ENCODE results near the gene TGFBR3L. TPM values are rescaled to one million over a fixed set of nuclear protein-coding genes. Genes with fewer than 3 reads are reported as not detected.

Gene TGFBR3L
- 1.3 to 2.3 TPM (median 2.0 TPM) in 5 replicates for total RNA-seq (2022; extraction: Qiagen RNA extraction; ENCODE audit: low read depth)

GRCh38 chr19:7914598-7915045 is at the start of gene TGFBR3L:
Gene TGFBR3L, plus strand, starts transcription at chr19:7914830.

GRCh38 chr19:7874076-7874896 is 40.3 kb upstream of the TGFBR3L start, which contains the start of gene PRR36:
Gene PRR36, minus strand, starts transcription at chr19:7874390. Its CDS starts 701 bp downstream, at chr19:7873689.

GRCh38 chr19:7888145-7888825 is 26.3 kb upstream of the TGFBR3L start, which contains the start of gene LRRC8E:
Gene LRRC8E, plus strand, starts transcription at chr19:7888510. Its CDS starts 7,094 bp downstream, at chr19:7895604.

GRCh38 chr19:7903244-7904073 is 11.2 kb upstream of the TGFBR3L start, which contains the start of gene MAP2K7:
Gene MAP2K7, plus strand, starts transcription at chr19:7903877. Its CDS starts 68 bp downstream, at chr19:7903945.

GRCh38 chr19:7919610-7920518 is 5.2 kb downstream of the TGFBR3L start, which contains the start of gene SNAPC2:
Gene SNAPC2, plus strand, starts transcription at chr19:7920338. Its CDS starts 29 bp downstream, at chr19:7920367.

GRCh38 chr19:7926021-7926726 is 11.5 kb downstream of the TGFBR3L start, which contains the start of gene CTXN1:
Gene CTXN1, minus strand, starts transcription at chr19:7926135. Its CDS starts 597 bp downstream, at chr19:7925538.

GRCh38 chr19:7943444-7944176 is 29.0 kb downstream of the TGFBR3L start, which contains the start of gene TIMM44:
Gene TIMM44, minus strand, starts transcription at chr19:7943666. Its CDS starts 15 bp downstream, at chr19:7943651.

Other genes starting within 250 kb of the TGFBR3L start
- gene RETN, start 245.8 kb upstream of the TGFBR3L start, total RNA-seq (2022; extraction: Qiagen RNA extraction; ENCODE audit: low read depth) = not detected in 5 replicates
- not detected in 5 replicates for gene MCEMP1, start 237.7 kb upstream of the TGFBR3L start, total RNA-seq (2022; extraction: Qiagen RNA extraction; ENCODE audit: low read depth)
- gene TRAPPC5, start 234.0 kb upstream of the TGFBR3L start, total RNA-seq (2022; extraction: Qiagen RNA extraction; ENCODE audit: low read depth) = 35.7 to 103 TPM (median 92.3 TPM) in 5 replicates
- not detected in 5 replicates for gene FCER2, start 212.7 kb upstream of the TGFBR3L start, total RNA-seq (2022; extraction: Qiagen RNA extraction; ENCODE audit: low read depth)
- gene CLEC4G, start 182.7 kb upstream of the TGFBR3L start, total RNA-seq (2022; extraction: Qiagen RNA extraction; ENCODE audit: low read depth) = not detected in 5 replicates
- gene CD209, start 167.3 kb upstream of the TGFBR3L start, total RNA-seq (2022; extraction: Qiagen RNA extraction; ENCODE audit: low read depth) = not detected in 5 replicates
- gene CLEC4M, start 151.6 kb upstream of the TGFBR3L start, total RNA-seq (2022; extraction: Qiagen RNA extraction; ENCODE audit: low read depth) = 0.03 TPM in 1 of 5 replicates, not detected in the others
- gene EVI5L, start 84.6 kb upstream of the TGFBR3L start, total RNA-seq (2022; extraction: Qiagen RNA extraction; ENCODE audit: low read depth) = 0.96 to 2.0 TPM (median 1.4 TPM) in 5 replicates
- 0.17 to 0.42 TPM (median 0.39 TPM) in 5 replicates for gene PRR36, start 40.4 kb upstream of the TGFBR3L start, total RNA-seq (2022; extraction: Qiagen RNA extraction; ENCODE audit: low read depth)
- 5.1 to 6.8 TPM (median 5.9 TPM) in 5 replicates for gene LRRC8E, start 26.3 kb upstream of the TGFBR3L start, total RNA-seq (2022; extraction: Qiagen RNA extraction; ENCODE audit: low read depth)
- 12.5 to 18.5 TPM (median 17.4 TPM) in 5 replicates for gene MAP2K7, start 11.0 kb upstream of the TGFBR3L start, total RNA-seq (2022; extraction: Qiagen RNA extraction; ENCODE audit: low read depth)
- gene SNAPC2, start 5.5 kb downstream of the TGFBR3L start, total RNA-seq (2022; extraction: Qiagen RNA extraction; ENCODE audit: low read depth) = 19.6 to 31.6 TPM (median 29.7 TPM) in 5 replicates
- gene CTXN1, start 11.3 kb downstream of the TGFBR3L start, total RNA-seq (2022; extraction: Qiagen RNA extraction; ENCODE audit: low read depth) = 8.5 to 21.3 TPM (median 20.2 TPM) in 5 replicates
- gene TIMM44, start 28.8 kb downstream of the TGFBR3L start, total RNA-seq (2022; extraction: Qiagen RNA extraction; ENCODE audit: low read depth) = 28.1 to 32.4 TPM (median 30.7 TPM) in 5 replicates
- 63.6 to 72.8 TPM (median 72.2 TPM) in 5 replicates for gene ELAVL1, start 90.8 kb downstream of the TGFBR3L start, total RNA-seq (2022; extraction: Qiagen RNA extraction; ENCODE audit: low read depth)
- not detected in 5 replicates for gene CCL25, start 137.9 kb downstream of the TGFBR3L start, total RNA-seq (2022; extraction: Qiagen RNA extraction; ENCODE audit: low read depth)
- not detected in 5 replicates for gene FBN3, start 234.8 kb downstream of the TGFBR3L start, total RNA-seq (2022; extraction: Qiagen RNA extraction; ENCODE audit: low read depth)